GM12878 (cell line): ENCODE measurements around the gene CAVIN1. TPM values are rescaled to one million over a fixed set of nuclear protein-coding genes. Genes with fewer than 3 reads are reported as not detected.

Experiments
- polyA plus RNA-seq, 11 experiments: library from polyadenylated mRNA; depleted of rRNA in 4 of 11; unstranded in 6 of 11; stranded (reverse) in 5 of 11; fragments of >200 nt; fragmentation: Nextera tagmentation in 4 of 11; fragmentation: Illumina TruSeq in 1 of 11; extraction: Ambion mirVana in 4 of 11; extraction: Trizol in 1 of 11; gene quantifications; 1 replicate in 1 of 11; 2 replicates in 10 of 11; pipeline versions ENCODE4 v1.2.1 to v1.2.3, GENCODE V29; 2011 to 2016; ENCODE audit warnings: inconsistent platforms in 2 of 11, missing spikeins in 2 of 11, low read depth in 1 of 11
- total RNA-seq, 4 experiments: library from RNA; depleted of rRNA in 3 of 4; stranded (reverse); fragments of >200 nt in 3 of 4; fragmentation: Illumina TruSeq in 1 of 4; extraction: Trizol in 1 of 4; gene quantifications; 2 replicates each; pipeline versions ENCODE4 v1.2.1 to v1.2.3, GENCODE V29; 2013 to 2021
- TF ChIP-seq, protein P1 (sequence below): fragments of 450-650 bp; formaldehyde crosslinking; IDR thresholded peaks from 2 replicates; pipeline ENCODE4 v1.4.0; 2022; ENCODE audit warnings: mild to moderate bottlenecking, moderate library complexity
- TF ChIP-seq, protein P2 (sequence below): fragments of 450-650 bp; IDR thresholded peaks from 2 replicates; pipeline ENCODE4 v1.6.1; 2018; ENCODE audit warnings: mild to moderate bottlenecking, low read depth, moderate library complexity; ENCODE audit not compliant: partially characterized antibody

Gene CAVIN1
- total and polyA plus RNA-seq, 10 of the 15 experiments (the other 5 are each of a cell fraction or from before 2014, with no cell fraction given), result 0.03 to 1.1 (median 0.37) TPM

DNA sequence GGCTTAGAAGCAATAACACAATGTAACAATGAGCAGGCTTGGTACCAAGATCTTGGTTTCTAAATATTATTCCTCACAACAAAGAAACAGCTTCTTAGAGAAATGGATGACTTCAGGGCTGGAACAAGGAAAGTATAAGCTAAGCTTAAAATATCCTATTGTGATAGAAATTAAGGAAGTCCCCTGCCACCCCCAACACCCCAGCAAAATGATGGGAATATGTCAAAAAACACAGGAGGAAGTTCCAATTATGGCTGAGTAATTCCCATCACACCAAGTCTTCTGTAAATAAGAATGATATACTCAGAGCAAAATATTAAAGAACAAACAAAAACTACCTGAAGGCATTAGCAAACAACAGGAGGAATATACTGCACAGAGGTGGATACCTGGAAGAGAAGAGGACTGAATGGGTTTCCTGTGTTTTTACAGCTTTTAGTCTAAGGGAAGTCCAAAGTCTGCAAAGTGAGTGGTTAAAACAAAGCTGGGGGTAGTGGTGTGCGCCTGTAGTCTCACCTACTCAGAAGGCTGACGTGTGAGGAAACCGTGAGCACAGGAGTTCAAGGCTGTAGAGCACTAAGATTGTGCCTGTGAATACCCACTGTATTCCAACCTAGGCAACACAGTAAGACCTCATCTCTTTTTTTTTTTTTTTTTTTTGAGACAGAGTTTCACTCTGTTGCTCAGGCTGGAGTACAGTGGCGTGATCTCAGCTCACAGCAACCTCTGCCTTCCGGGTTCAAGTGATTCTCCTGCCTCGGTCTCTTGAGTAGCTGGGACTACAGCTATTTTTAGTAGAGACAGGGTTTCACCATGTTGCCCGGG lies 18.5 kb upstream of the CAVIN1 start (continued):
- TF ChIP-seq, protein P1, sequence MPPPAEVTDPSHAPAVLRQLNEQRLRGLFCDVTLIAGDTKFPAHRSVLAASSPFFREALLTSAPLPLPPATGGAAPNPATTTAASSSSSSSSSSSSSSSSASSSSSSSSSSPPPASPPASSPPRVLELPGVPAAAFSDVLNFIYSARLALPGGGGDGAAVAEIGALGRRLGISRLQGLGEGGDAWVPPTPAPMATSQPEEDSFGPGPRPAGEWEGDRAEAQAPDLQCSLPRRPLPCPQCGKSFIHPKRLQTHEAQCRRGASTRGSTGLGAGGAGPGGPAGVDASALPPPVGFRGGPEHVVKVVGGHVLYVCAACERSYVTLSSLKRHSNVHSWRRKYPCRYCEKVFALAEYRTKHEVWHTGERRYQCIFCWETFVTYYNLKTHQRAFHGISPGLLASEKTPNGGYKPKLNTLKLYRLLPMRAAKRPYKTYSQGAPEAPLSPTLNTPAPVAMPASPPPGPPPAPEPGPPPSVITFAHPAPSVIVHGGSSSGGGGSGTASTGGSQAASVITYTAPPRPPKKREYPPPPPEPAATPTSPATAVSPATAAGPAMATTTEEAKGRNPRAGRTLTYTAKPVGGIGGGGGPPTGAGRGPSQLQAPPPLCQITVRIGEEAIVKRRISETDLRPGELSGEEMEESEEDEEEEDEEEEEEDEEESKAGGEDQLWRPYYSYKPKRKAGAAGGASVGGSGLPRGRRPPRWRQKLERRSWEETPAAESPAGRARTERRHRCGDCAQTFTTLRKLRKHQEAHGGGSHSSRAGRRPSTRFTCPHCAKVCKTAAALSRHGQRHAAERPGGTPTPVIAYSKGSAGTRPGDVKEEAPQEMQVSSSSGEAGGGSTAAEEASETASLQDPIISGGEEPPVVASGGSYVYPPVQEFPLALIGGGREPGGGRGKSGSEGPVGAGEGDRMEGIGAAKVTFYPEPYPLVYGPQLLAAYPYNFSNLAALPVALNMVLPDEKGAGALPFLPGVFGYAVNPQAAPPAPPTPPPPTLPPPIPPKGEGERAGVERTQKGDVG, result no peak
- TF ChIP-seq, protein P2, sequence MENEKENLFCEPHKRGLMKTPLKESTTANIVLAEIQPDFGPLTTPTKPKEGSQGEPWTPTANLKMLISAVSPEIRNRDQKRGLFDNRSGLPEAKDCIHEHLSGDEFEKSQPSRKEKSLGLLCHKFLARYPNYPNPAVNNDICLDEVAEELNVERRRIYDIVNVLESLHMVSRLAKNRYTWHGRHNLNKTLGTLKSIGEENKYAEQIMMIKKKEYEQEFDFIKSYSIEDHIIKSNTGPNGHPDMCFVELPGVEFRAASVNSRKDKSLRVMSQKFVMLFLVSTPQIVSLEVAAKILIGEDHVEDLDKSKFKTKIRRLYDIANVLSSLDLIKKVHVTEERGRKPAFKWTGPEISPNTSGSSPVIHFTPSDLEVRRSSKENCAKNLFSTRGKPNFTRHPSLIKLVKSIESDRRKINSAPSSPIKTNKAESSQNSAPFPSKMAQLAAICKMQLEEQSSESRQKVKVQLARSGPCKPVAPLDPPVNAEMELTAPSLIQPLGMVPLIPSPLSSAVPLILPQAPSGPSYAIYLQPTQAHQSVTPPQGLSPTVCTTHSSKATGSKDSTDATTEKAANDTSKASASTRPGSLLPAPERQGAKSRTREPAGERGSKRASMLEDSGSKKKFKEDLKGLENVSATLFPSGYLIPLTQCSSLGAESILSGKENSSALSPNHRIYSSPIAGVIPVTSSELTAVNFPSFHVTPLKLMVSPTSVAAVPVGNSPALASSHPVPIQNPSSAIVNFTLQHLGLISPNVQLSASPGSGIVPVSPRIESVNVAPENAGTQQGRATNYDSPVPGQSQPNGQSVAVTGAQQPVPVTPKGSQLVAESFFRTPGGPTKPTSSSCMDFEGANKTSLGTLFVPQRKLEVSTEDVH, result no peak
